DOHH2 (cell line): Measurements from ENCODE around the gene JMJD8.

Experiments
- H3F3A ChIP-seq: fragments of 200-600 bp; sonication (generic), shearing (Covaris generic); 2 replicates; pipeline ENCODE4 v1.6.0; 2016; ENCODE audit warnings: antibody characterized with exemption, mild to moderate bottlenecking; ENCODE audit not compliant: control insufficient read depth, insufficient read depth
- H3K27ac ChIP-seq: fragments of 200-600 bp; sonication (generic); 2 replicates; pipeline ENCODE4 v1.5.1; 2014; ENCODE audit warnings: low read depth, mild to moderate bottlenecking, low read length, moderate library complexity
- H3K27me3 ChIP-seq: fragments of 200-600 bp; sonication (generic); 2 replicates; pipeline ENCODE4 v1.6.1; 2014; ENCODE audit warnings: mild to moderate bottlenecking, low read length, mixed read lengths; ENCODE audit not compliant: control insufficient read depth
- H3K36me3 ChIP-seq: fragments of 200-600 bp; sonication (generic); 2 replicates; pipeline ENCODE4 v1.6.1; 2014; ENCODE audit warnings: mild to moderate bottlenecking, low read length, moderate library complexity, mixed read lengths; ENCODE audit not compliant: control insufficient read depth
- H3K4me1 ChIP-seq: fragments of 200-600 bp; sonication (generic); 2 replicates; pipeline ENCODE4 v1.6.1; 2014; ENCODE audit warnings: mild to moderate bottlenecking, low read length, mixed read lengths; ENCODE audit not compliant: control insufficient read depth
- H3K4me2 ChIP-seq: fragments of 200-600 bp; sonication (generic); 2 replicates; pipeline ENCODE4 v1.6.0; 2014; ENCODE audit warnings: mild to moderate bottlenecking, low read length, moderate library complexity
- H3K4me3 ChIP-seq: fragments of 200-600 bp; sonication (generic); 2 replicates; pipeline ENCODE4 v1.5.1; 2014; ENCODE audit warnings: mild to moderate bottlenecking, low read length, mixed read lengths
- H3K79me2 ChIP-seq: fragments of 200-600 bp; sonication (generic); 2 replicates; pipeline ENCODE4 v1.6.1; 2014; ENCODE audit warnings: mild to moderate bottlenecking, low read length, mixed read lengths; ENCODE audit not compliant: control insufficient read depth
- H3K9me2 ChIP-seq: fragments of 200-600 bp; sonication (generic); replicated peaks from 2 replicates; pipeline ENCODE4 v1.6.1; 2014; ENCODE audit warnings: mild to moderate bottlenecking, low read length, mixed read lengths; ENCODE audit not compliant: control insufficient read depth
- H3K9me3 ChIP-seq: fragments of 200-600 bp; sonication (generic); 2 replicates; pipeline ENCODE4 v1.6.1; 2014; ENCODE audit warnings: antibody characterized with exemption, low read length, mixed read lengths; ENCODE audit not compliant: control insufficient read depth, insufficient read depth
- H4K20me1 ChIP-seq: fragments of 200-600 bp; sonication (generic); 2 replicates; pipeline ENCODE4 v1.6.0; 2014; ENCODE audit warnings: low read depth, mild to moderate bottlenecking, antibody characterized with exemption, low read length, moderate library complexity; ENCODE audit not compliant: control insufficient read depth, insufficient read depth
- CTCF ChIP-seq: fragments of 200-600 bp; sonication (generic); IDR thresholded peaks from one replicate; pipeline ENCODE4 v1.5.1; 2014; ENCODE audit warnings: antibody characterized with exemption, mild to moderate bottlenecking, low read depth, low read length; ENCODE audit not compliant: poor library complexity, severe bottlenecking
- EZH2phosphoT487 ChIP-seq: fragments of 200-600 bp; sonication (generic); IDR thresholded peaks from 2 replicates; pipeline ENCODE4 v1.6.1; 2017; ENCODE audit warnings: borderline replicate concordance, mild to moderate bottlenecking, antibody characterized with exemption, low read length, moderate library complexity, mixed read lengths

Gene JMJD8

GRCh38 chr16:633336-634050, 50.6 kb downstream of the JMJD8 start:
- Histone ChIP-seq H3K9me3 (no peaks in the 10 kb centered on the region), H3K4me1 (peaks cover 23% of the 10 kb centered on the region), H3K4me2 (no peak overlapping the region), H3K27me3 (no peaks in the 10 kb centered on the region), H3K36me3 (peaks cover 29% of the 10 kb centered on the region), H3K9me2 (no peaks in the 10 kb centered on the region), H3K4me3 (no peak overlapping the region), H3K79me2 (peaks cover 19% of the 10 kb centered on the region), H3F3A (peaks cover 2% of the 10 kb centered on the region; the same call in 1 of the 2 replicates), H4K20me1 (no peaks in the 10 kb centered on the region), H3K27ac (no peak overlapping the region)
- no peak for TF ChIP-seq CTCF
- no peak for TF ChIP-seq EZH2phosphoT487

DNA sequence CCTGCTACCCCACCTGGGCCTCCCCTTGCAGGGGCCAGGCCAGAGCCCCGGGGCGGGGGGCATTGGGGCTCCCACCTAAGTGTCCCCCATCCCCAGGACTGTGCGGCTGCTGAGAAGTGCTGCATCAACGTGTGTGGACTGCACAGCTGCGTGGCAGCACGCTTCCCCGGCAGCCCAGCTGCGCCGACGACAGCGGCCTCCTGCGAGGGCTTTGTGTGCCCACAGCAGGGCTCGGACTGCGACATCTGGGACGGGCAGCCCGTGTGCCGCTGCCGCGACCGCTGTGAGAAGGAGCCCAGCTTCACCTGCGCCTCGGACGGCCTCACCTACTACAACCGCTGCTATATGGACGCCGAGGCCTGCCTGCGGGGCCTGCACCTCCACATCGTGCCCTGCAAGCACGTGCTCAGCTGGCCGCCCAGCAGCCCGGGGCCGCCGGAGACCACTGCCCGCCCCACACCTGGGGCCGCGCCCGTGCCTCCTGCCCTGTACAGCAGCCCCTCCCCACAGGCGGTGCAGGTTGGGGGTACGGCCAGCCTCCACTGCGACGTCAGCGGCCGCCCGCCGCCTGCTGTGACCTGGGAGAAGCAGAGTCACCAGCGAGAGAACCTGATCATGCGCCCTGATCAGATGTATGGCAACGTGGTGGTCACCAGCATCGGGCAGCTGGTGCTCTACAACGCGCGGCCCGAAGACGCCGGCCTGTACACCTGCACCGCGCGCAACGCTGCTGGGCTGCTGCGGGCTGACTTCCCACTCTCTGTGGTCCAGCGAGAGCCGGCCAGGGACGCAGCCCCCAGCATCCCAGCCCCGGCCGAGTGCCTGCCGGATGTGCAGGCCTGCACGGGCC, 51.4 kb downstream of the JMJD8 start:
- TF ChIP-seq CTCF (no peak), EZH2phosphoT487 (no peak)

DNA sequence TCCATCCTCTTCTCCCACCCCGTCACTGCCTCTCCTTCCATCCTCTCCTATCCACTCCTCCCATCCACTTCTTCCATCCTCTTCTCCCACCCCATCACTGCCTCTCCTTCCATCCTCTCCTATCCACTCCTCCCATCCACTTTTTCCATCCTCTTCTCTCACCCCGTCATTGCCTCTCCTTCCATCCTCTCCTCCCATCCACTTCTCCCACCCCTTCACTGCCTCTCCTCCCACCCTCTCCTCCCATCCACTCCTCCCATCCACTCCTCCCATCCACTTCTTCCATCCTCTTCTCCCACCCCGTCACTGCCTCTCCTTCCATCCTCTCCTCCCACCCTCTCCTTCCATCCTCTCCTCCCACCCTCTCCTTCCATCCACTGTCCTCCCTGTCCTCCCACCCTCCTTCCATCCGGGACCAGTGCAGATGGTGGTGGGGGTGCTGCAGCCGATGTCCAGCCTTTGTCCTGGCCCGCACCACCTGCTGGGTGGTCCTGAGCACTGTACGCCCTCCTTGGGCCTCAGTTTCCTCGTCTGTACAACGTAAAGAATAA, 52.3 kb downstream of the JMJD8 start:
- H3K79me2 ChIP-seq, result peaks cover 19% of the 10 kb centered on the region
- H3K27me3 ChIP-seq, result no peaks in the 10 kb centered on the region
- H3K4me2 ChIP-seq, result no peak overlapping the region
- H3K4me3 ChIP-seq, result no peak overlapping the region
- H3K4me1 ChIP-seq, result peaks cover 9% of the 10 kb centered on the region
- H3K36me3 ChIP-seq, result peaks cover 29% of the 10 kb centered on the region
- no peaks in the 10 kb centered on the region for H4K20me1 ChIP-seq
- no peak for TF ChIP-seq CTCF
- TF ChIP-seq EZH2phosphoT487, result no peak
- H3K27ac ChIP-seq, result no peak overlapping the region
- H3K9me3 ChIP-seq, result no peaks in the 10 kb centered on the region
- no peaks in the 10 kb centered on the region for H3K9me2 ChIP-seq
- H3F3A ChIP-seq, result peaks cover 2% of the 10 kb centered on the region; the same call in 1 of the 2 replicates

More for the DNA sequence above, 51.4 kb downstream of the JMJD8 start:
- Histone ChIP-seq H3K79me2 (peaks cover 19% of the 10 kb centered on the region), H3F3A (peaks cover 2% of the 10 kb centered on the region; the same call in 1 of the 2 replicates), H4K20me1 (no peaks in the 10 kb centered on the region), H3K4me3 (no peak overlapping the region), H3K4me2 (no peak overlapping the region), H3K9me2 (no peaks in the 10 kb centered on the region), H3K4me1 (peaks cover 15% of the 10 kb centered on the region), H3K36me3 (peaks cover 29% of the 10 kb centered on the region), H3K27me3 (no peaks in the 10 kb centered on the region), H3K27ac (no peak overlapping the region), H3K9me3 (no peaks in the 10 kb centered on the region)
